Adipocyte (in vitro differentiated cells): ENCODE results near the gene CBX8.

ENCODE experiments used
- DNase-seq: peaks from one replicate; pipeline ENCODE4 v3.0.0-alpha.2; 2015; ENCODE audit warnings: low read depth
- H3K27me3 ChIP-seq: replicated peaks from 2 replicates; pipeline ENCODE4 v1.7.0; 2013; ENCODE audit warnings: mild to moderate bottlenecking, low read length, moderate library complexity; ENCODE audit not compliant: control insufficient read depth, insufficient read depth
- H3K36me3 ChIP-seq: 2 replicates; pipeline ENCODE4 v1.7.0; 2013; ENCODE audit warnings: low read length, mild to moderate bottlenecking, moderate library complexity; ENCODE audit not compliant: control insufficient read depth, insufficient read depth, severe bottlenecking
- H3K4me1 ChIP-seq: 2 replicates; pipeline ENCODE4 v1.7.0; 2013; ENCODE audit warnings: mild to moderate bottlenecking, low read length, moderate library complexity; ENCODE audit not compliant: control insufficient read depth, insufficient read depth
- H3K4me3 ChIP-seq: 2 replicates; pipeline ENCODE4 v1.7.0; 2013; ENCODE audit warnings: mild to moderate bottlenecking, low read length, moderate library complexity
- H3K9ac ChIP-seq: 2 replicates; pipeline ENCODE4 v1.7.0; 2013; ENCODE audit warnings: mild to moderate bottlenecking, low read length, moderate library complexity
- H3K9me3 ChIP-seq: 2 replicates; pipeline ENCODE4 v1.7.0; 2013; ENCODE audit warnings: mild to moderate bottlenecking, low read length, moderate library complexity; ENCODE audit not compliant: control insufficient read depth

Gene CBX8

GRCh38 chr17:79747508-79748294 lies 49.2 kb downstream of the CBX8 start:
- no peak overlapping the region for H3K4me3 ChIP-seq
- peaks cover 8% of the 10 kb centered on the region for H3K4me1 ChIP-seq
- peaks cover 65% of the 10 kb centered on the region for H3K27me3 ChIP-seq
- no peaks in the 10 kb centered on the region for H3K36me3 ChIP-seq
- no peak overlapping the region for H3K9ac ChIP-seq
- no peaks in the 10 kb centered on the region for H3K9me3 ChIP-seq
- peak; percentile 16 for DNase-seq

GRCh38 chr17:79746889-79747507 lies 49.9 kb downstream of the CBX8 start:
- no peak for DNase-seq
- no peak overlapping the region for H3K4me3 ChIP-seq
- H3K27me3 ChIP-seq, result peaks cover 68% of the 10 kb centered on the region
- H3K4me1 ChIP-seq, result peaks cover 8% of the 10 kb centered on the region
- H3K9ac ChIP-seq, result no peak overlapping the region
- H3K36me3 ChIP-seq, result no peaks in the 10 kb centered on the region
- no peaks in the 10 kb centered on the region for H3K9me3 ChIP-seq

GRCh38 chr17:79745641-79746105 lies 51.2 kb downstream of the CBX8 start:
- no peak overlapping the region for H3K9ac ChIP-seq
- no peak overlapping the region for H3K4me3 ChIP-seq
- H3K27me3 ChIP-seq, result peaks cover 66% of the 10 kb centered on the region
- no peaks in the 10 kb centered on the region for H3K36me3 ChIP-seq
- no peak for DNase-seq
- H3K9me3 ChIP-seq, result no peaks in the 10 kb centered on the region
- peaks cover 8% of the 10 kb centered on the region for H3K4me1 ChIP-seq

GRCh38 chr17:79743614-79744013 lies 53.3 kb downstream of the CBX8 start:
- no peak overlapping the region for H3K4me3 ChIP-seq
- peaks cover 85% of the 10 kb centered on the region for H3K27me3 ChIP-seq
- no peak overlapping the region for H3K9ac ChIP-seq
- peaks cover 3% of the 10 kb centered on the region for H3K4me1 ChIP-seq
- no peak for DNase-seq
- H3K36me3 ChIP-seq, result no peaks in the 10 kb centered on the region
- H3K9me3 ChIP-seq, result no peaks in the 10 kb centered on the region

GRCh38 chr17:79742951-79743476 lies 53.9 kb downstream of the CBX8 start:
- H3K9me3 ChIP-seq, result no peaks in the 10 kb centered on the region
- H3K27me3 ChIP-seq, result peaks cover 85% of the 10 kb centered on the region
- DNase-seq, result no peak
- H3K4me3 ChIP-seq, result no peak overlapping the region
- H3K4me1 ChIP-seq, result peaks cover 3% of the 10 kb centered on the region
- no peaks in the 10 kb centered on the region for H3K36me3 ChIP-seq
- H3K9ac ChIP-seq, result no peak overlapping the region

GRCh38 chr17:79742589-79742918 lies 54.3 kb downstream of the CBX8 start:
- H3K4me3 ChIP-seq, result no peak overlapping the region
- H3K9ac ChIP-seq, result no peak overlapping the region
- H3K36me3 ChIP-seq, result no peaks in the 10 kb centered on the region
- H3K9me3 ChIP-seq, result no peaks in the 10 kb centered on the region
- DNase-seq, result no peak
- H3K4me1 ChIP-seq, result no peaks in the 10 kb centered on the region
- peaks cover 85% of the 10 kb centered on the region for H3K27me3 ChIP-seq
